H9 (cell line): ENCODE measurements around the gene CREB5. TPM values are rescaled to one million over a fixed set of nuclear protein-coding genes. Genes with fewer than 3 reads are reported as not detected.

Experiments used
- DNase-seq: peaks from one replicate; pipeline ENCODE4 v3.0.0-alpha.2; 2017
- H2AFZ ChIP-seq: one replicate; pipeline ENCODE4 v1.6.1; 2013; ENCODE audit warnings: mild to moderate bottlenecking, low read length, control low read depth, moderate library complexity
- H2AK5ac ChIP-seq: 2 replicates; pipeline ENCODE4 v1.6.1; 2013; ENCODE audit warnings: low read length, control low read depth, mixed read lengths; ENCODE audit not compliant: insufficient read length
- H2BK120ac ChIP-seq: one replicate; pipeline ENCODE4 v1.6.1; 2013; ENCODE audit warnings: low read depth, mild to moderate bottlenecking, low read length, control low read depth, inconsistent platforms; ENCODE audit not compliant: poor library complexity, severe bottlenecking
- H2BK12ac ChIP-seq: 2 replicates; pipeline ENCODE4 v1.6.1; 2013; ENCODE audit warnings: low read length, control low read depth, mixed read lengths, low read depth; ENCODE audit not compliant: insufficient read length
- H2BK15ac ChIP-seq: 2 replicates; pipeline ENCODE4 v1.6.1; 2013; ENCODE audit warnings: low read depth, low read length, control low read depth
- H2BK20ac ChIP-seq: one replicate; pipeline ENCODE4 v1.6.1; 2013; ENCODE audit warnings: low read depth, mild to moderate bottlenecking, low read length, control low read depth, inconsistent platforms; ENCODE audit not compliant: poor library complexity, severe bottlenecking
- H2BK5ac ChIP-seq: 2 replicates; pipeline ENCODE4 v1.6.1; 2013; ENCODE audit warnings: low read length, control low read depth, mixed read lengths; ENCODE audit not compliant: insufficient read length
- H3K14ac ChIP-seq: 2 replicates; pipeline ENCODE4 v1.6.1; 2013; ENCODE audit warnings: low read length, control low read depth; ENCODE audit not compliant: insufficient read depth
- H3K18ac ChIP-seq: 2 replicates; pipeline ENCODE4 v1.6.1; 2013; ENCODE audit warnings: low read depth, mild to moderate bottlenecking, mixed read lengths, low read length, control low read depth; ENCODE audit not compliant: insufficient read length
- H3K23ac ChIP-seq: 2 replicates; pipeline ENCODE4 v1.6.1; 2013; ENCODE audit warnings: low read length, control low read depth, mixed read lengths, low read depth; ENCODE audit not compliant: insufficient read length
- H3K23me2 ChIP-seq: 2 replicates; pipeline ENCODE4 v1.6.1; 2013; ENCODE audit warnings: low read depth, mild to moderate bottlenecking, mixed read lengths, low read length, control low read depth; ENCODE audit not compliant: insufficient read length, poor library complexity, severe bottlenecking
- H3K27ac ChIP-seq: 2 replicates; pipeline ENCODE4 v1.5.1; 2013; ENCODE audit warnings: low read length, control low read depth, mixed read lengths, low read depth; ENCODE audit not compliant: insufficient read length
- H3K27me3 ChIP-seq: 2 replicates; pipeline ENCODE4 v1.6.1; 2013; ENCODE audit warnings: low read length, control low read depth, inconsistent platforms; ENCODE audit not compliant: insufficient read depth
- H3K4ac ChIP-seq: 2 replicates; pipeline ENCODE4 v1.6.1; 2013; ENCODE audit warnings: low read depth, mild to moderate bottlenecking, control low read depth, inconsistent platforms, low read length, moderate library complexity
- H3K4me1 ChIP-seq: 2 replicates; pipeline ENCODE4 v1.6.1; 2013; ENCODE audit warnings: low read length, control low read depth, inconsistent platforms; ENCODE audit not compliant: insufficient read depth
- H3K4me2 ChIP-seq: 2 replicates; pipeline ENCODE4 v1.6.1; 2013; ENCODE audit warnings: low read length, control low read depth, mixed read lengths; ENCODE audit not compliant: insufficient read length, insufficient read depth
- H3K56ac ChIP-seq: 2 replicates; pipeline ENCODE4 v1.6.1; 2013; ENCODE audit warnings: low read depth, mild to moderate bottlenecking, mixed read lengths, low read length, control low read depth; ENCODE audit not compliant: insufficient read length
- H3K79me1 ChIP-seq: 2 replicates; pipeline ENCODE4 v1.6.1; 2013; ENCODE audit warnings: low read depth, mild to moderate bottlenecking, moderate library complexity, low read length, control low read depth, inconsistent platforms; ENCODE audit not compliant: insufficient read depth, poor library complexity, severe bottlenecking
- H3K79me2 ChIP-seq: 2 replicates; pipeline ENCODE4 v1.6.1; 2013; ENCODE audit warnings: low read length, control low read depth, inconsistent platforms; ENCODE audit not compliant: insufficient read depth
- H3K9ac ChIP-seq: 2 replicates; pipeline ENCODE4 v1.6.1; 2013; ENCODE audit warnings: low read length, control low read depth, mixed read lengths; ENCODE audit not compliant: insufficient read length; ENCODE audit errors: extremely low read depth
- H3K9me3 ChIP-seq: one replicate; pipeline ENCODE4 v1.6.1; 2013; ENCODE audit warnings: low read depth, low read length, inconsistent platforms; ENCODE audit not compliant: control insufficient read depth
- H3T11ph ChIP-seq: one replicate; pipeline ENCODE4 v1.6.1; 2013; ENCODE audit warnings: mild to moderate bottlenecking, low read length, control low read depth, inconsistent platforms
- H4K20me1 ChIP-seq: one replicate; pipeline ENCODE4 v1.6.1; 2013; ENCODE audit not compliant: control insufficient read depth, insufficient read length, insufficient read depth
- H4K5ac ChIP-seq: 2 replicates; pipeline ENCODE4 v1.6.1; 2013; ENCODE audit warnings: low read depth, mild to moderate bottlenecking, mixed read lengths, low read length, control low read depth; ENCODE audit not compliant: insufficient read length
- H4K8ac ChIP-seq: replicated peaks from 2 replicates; pipeline ENCODE4 v1.6.1; 2013; ENCODE audit warnings: low read length, control low read depth, mixed read lengths, low read depth; ENCODE audit not compliant: insufficient read length
- H4K91ac ChIP-seq: 2 replicates; pipeline ENCODE4 v1.6.1; 2013; ENCODE audit warnings: low read depth, mild to moderate bottlenecking, moderate library complexity, mixed read lengths, low read length, control low read depth; ENCODE audit not compliant: insufficient read length
- H3K27ac Mint-ChIP-seq, 3 experiments: 2 replicates in 2 of 3; 3 replicates in 1 of 3; pipeline ENCODE4 v1.8.0; 2020 to 2021; ENCODE audit warnings: mixed read lengths in 3 of 3, mild to moderate bottlenecking in 1 of 3, moderate library complexity in 1 of 3
- H3K27me3 Mint-ChIP-seq: 2 replicates; pipeline ENCODE4 v1.8.0; 2021; ENCODE audit warnings: low read depth, mild to moderate bottlenecking, moderate library complexity, mixed read lengths
- H3K36me3 Mint-ChIP-seq, 3 experiments: 2 replicates in 2 of 3; 3 replicates in 1 of 3; pipeline ENCODE4 v1.8.0; 2020 to 2021; ENCODE audit warnings: low read depth in 3 of 3, mixed read lengths in 3 of 3; ENCODE audit not compliant: insufficient read depth in 1 of 3
- H3K4me1 Mint-ChIP-seq, 2 experiments: 2 replicates each; pipeline ENCODE4 v1.8.0; 2020; ENCODE audit warnings: mixed read lengths in 2 of 2
- H3K4me3 Mint-ChIP-seq, 2 experiments: 2 replicates in 1 of 2; 3 replicates in 1 of 2; pipeline ENCODE4 v1.8.0; 2020 to 2021; ENCODE audit warnings: mild to moderate bottlenecking in 2 of 2, mixed read lengths in 2 of 2, moderate library complexity in 1 of 2
- H3K9me3 Mint-ChIP-seq, 2 experiments: 2 replicates in 1 of 2; 3 replicates in 1 of 2; pipeline ENCODE4 v1.8.0; 2020; ENCODE audit warnings: mild to moderate bottlenecking in 2 of 2, mixed read lengths in 2 of 2, moderate library complexity in 1 of 2
- total RNA-seq: library from RNA; stranded (reverse); gene quantifications from 2 replicates; pipeline ENCODE4 v1.2.1, GENCODE V29; 2021
- TF ChIP-seq, protein P1 (sequence below): fragments of 200-600 bp; sonication (generic); conservative IDR thresholded peaks from 3 replicates; pipeline ENCODE4 v1.8.0; 2021; ENCODE audit warnings: antibody characterized with exemption, mild to moderate bottlenecking

The CREB5 gene
- total RNA-seq, 1 experiment from 2014 or later = 4.0 TPM

DNA sequence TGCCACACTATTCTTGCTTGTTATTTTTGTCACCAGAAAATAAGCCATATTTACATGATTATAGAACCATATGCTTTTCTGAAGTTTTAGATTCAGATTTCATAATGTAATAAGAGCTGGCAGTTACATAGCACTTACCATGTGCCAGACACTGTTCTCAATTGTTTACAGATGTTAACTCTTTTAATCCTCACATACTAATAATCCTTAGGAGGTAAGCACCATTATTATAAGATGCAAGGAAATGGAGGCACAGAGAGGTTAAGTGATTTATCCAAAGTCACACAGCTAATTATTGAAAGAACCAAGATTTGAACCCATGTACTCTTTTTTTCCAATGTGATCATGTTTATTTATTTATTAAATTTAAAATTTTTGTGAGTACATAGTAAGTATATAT is 57.2 kb downstream of the CREB5 start:
- no peak overlapping the region for H2AFZ ChIP-seq
- H3K4me1 ChIP-seq = no peaks in the 10 kb centered on the region
- no peak overlapping the region for H3T11ph ChIP-seq
- Mint-ChIP-seq H3K27ac (no peak overlapping the region), H3K36me3 (no peaks in the 10 kb centered on the region), H3K4me3 (no peak overlapping the region), H3K27me3 (no peaks in the 10 kb centered on the region; the same call in 1 of the 2 replicates), H3K9me3 (no peaks in the 10 kb centered on the region), H3K4me1 (peaks cover 10 to 17% of the 10 kb centered on the region in 2 experiments)
- H2BK20ac ChIP-seq = no peak overlapping the region
- no peaks in the 10 kb centered on the region for H3K9me3 ChIP-seq
- no peaks in the 10 kb centered on the region for H3K79me1 ChIP-seq
- H3K27me3 ChIP-seq = no peaks in the 10 kb centered on the region; the same call in 1 of the 2 replicates
- H3K27ac ChIP-seq = no peak overlapping the region
- no peak overlapping the region for H2BK15ac ChIP-seq
- H3K14ac ChIP-seq = no peak overlapping the region
- no peak overlapping the region for H3K23ac ChIP-seq
- TF ChIP-seq, protein P1, sequence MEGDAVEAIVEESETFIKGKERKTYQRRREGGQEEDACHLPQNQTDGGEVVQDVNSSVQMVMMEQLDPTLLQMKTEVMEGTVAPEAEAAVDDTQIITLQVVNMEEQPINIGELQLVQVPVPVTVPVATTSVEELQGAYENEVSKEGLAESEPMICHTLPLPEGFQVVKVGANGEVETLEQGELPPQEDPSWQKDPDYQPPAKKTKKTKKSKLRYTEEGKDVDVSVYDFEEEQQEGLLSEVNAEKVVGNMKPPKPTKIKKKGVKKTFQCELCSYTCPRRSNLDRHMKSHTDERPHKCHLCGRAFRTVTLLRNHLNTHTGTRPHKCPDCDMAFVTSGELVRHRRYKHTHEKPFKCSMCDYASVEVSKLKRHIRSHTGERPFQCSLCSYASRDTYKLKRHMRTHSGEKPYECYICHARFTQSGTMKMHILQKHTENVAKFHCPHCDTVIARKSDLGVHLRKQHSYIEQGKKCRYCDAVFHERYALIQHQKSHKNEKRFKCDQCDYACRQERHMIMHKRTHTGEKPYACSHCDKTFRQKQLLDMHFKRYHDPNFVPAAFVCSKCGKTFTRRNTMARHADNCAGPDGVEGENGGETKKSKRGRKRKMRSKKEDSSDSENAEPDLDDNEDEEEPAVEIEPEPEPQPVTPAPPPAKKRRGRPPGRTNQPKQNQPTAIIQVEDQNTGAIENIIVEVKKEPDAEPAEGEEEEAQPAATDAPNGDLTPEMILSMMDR = no peak
- no peak overlapping the region for H3K4ac ChIP-seq
- H4K5ac ChIP-seq = no peak overlapping the region
- no peak overlapping the region for H3K9ac ChIP-seq
- H4K20me1 ChIP-seq = no peaks in the 10 kb centered on the region
- no peak overlapping the region for H3K4me2 ChIP-seq
- no peak overlapping the region for H3K56ac ChIP-seq
- H3K23me2 ChIP-seq = no peaks in the 10 kb centered on the region
- no peaks in the 10 kb centered on the region for H3K79me2 ChIP-seq
- H4K8ac ChIP-seq = no peak overlapping the region
- no peak overlapping the region for H2BK120ac ChIP-seq
- H3K18ac ChIP-seq = no peak overlapping the region
- H2BK5ac ChIP-seq = no peak overlapping the region
- no peak overlapping the region for H2BK12ac ChIP-seq
- no peak for DNase-seq
- H2AK5ac ChIP-seq = no peak overlapping the region
- no peak overlapping the region for H4K91ac ChIP-seq
